SK-N-SH treated with all-trans-retinoic acid at 6 μM for 48 hours (cell line): Measurements from ENCODE around the gene SMOC2.

ENCODE experiments used
- CREB5 ChIP-seq: fragments of 250-450 bp; sonication (Bioruptor Pico); IDR thresholded peaks from 2 replicates; pipeline ENCODE4 v1.5.1; 2020; ENCODE audit warnings: low read depth, mild to moderate bottlenecking, moderate library complexity
- TCF4 ChIP-seq: fragments of 250-450 bp; sonication (Bioruptor Pico); IDR thresholded peaks from 2 replicates; pipeline ENCODE4 v1.8.0; 2021; ENCODE audit warnings: mild to moderate bottlenecking, moderate library complexity, borderline replicate concordance
- TSHZ2 ChIP-seq: fragments of 250-450 bp; sonication (Bioruptor Pico); IDR thresholded peaks from 2 replicates; pipeline ENCODE4 v1.5.0; 2020; ENCODE audit warnings: mild to moderate bottlenecking, moderate library complexity

GRCh38 chr6:168442646-168443045 is 1.7 kb downstream of the SMOC2 start:
- TF ChIP-seq TSHZ2 (no peak), CREB5 (CRISPR knock-in tag) (no peak), TCF4 (CRISPR knock-in tag) (no peak)
